ENCODE measurements around the gene PDZK1. TPM values are rescaled to one million over a fixed set of nuclear protein-coding genes. Genes with fewer than 3 reads are reported as not detected.

The PDZK1 gene
- total and polyA plus RNA-seq, 4 donors, result 1.9 to 10.2 (median 3.1) TPM

GRCh38 chr1:145711213-145711651 is 4.1 kb upstream of the PDZK1 start:
- H3K4me1 ChIP-seq (ENCODE audit: control insufficient read depth, insufficient read depth, low read length), result peaks cover 3% of the 10 kb centered on the region
- no peaks in the 10 kb centered on the region for H3K9me3 ChIP-seq (ENCODE audit: control insufficient read depth, insufficient read depth, low read length)
- no peaks in the 10 kb centered on the region for H3K27me3 ChIP-seq (ENCODE audit: control insufficient read depth, insufficient read depth, low read length)
- H3K27ac ChIP-seq (ENCODE audit: low read depth, low read length), result no peak overlapping the region
- H3K4me3 ChIP-seq (ENCODE audit: low read depth, low read length), result no peak overlapping the region
- 38% methylated on average over 1 of the region's 3 CpGs for WGBS (ENCODE audit: insufficient coverage)
- DNase-seq (ENCODE audit: low read depth in 4 of 6, low spot score in 6 of 6), result no peak
- H3K36me3 ChIP-seq (ENCODE audit: control insufficient read depth, insufficient read depth, low read length), result no peaks in the 10 kb centered on the region

GRCh38 chr1:145710291-145711027 is 3.3 kb upstream of the PDZK1 start:
- Histone ChIP-seq H3K27ac (ENCODE audit: low read depth, low read length) (no peak overlapping the region), H3K9me3 (ENCODE audit: control insufficient read depth, insufficient read depth, low read length) (no peaks in the 10 kb centered on the region), H3K4me3 (ENCODE audit: low read depth, low read length) (no peak overlapping the region), H3K36me3 (ENCODE audit: control insufficient read depth, insufficient read depth, low read length) (no peaks in the 10 kb centered on the region), H3K27me3 (ENCODE audit: control insufficient read depth, insufficient read depth, low read length) (no peaks in the 10 kb centered on the region), H3K4me1 (ENCODE audit: control insufficient read depth, insufficient read depth, low read length) (peaks cover 3% of the 10 kb centered on the region)
- DNase-seq (ENCODE audit: low read depth in 4 of 6, low spot score in 6 of 6), result no peak
- WGBS (ENCODE audit: insufficient coverage), result no CpG with 5 or more reads among the region's 4 CpGs

DNA sequence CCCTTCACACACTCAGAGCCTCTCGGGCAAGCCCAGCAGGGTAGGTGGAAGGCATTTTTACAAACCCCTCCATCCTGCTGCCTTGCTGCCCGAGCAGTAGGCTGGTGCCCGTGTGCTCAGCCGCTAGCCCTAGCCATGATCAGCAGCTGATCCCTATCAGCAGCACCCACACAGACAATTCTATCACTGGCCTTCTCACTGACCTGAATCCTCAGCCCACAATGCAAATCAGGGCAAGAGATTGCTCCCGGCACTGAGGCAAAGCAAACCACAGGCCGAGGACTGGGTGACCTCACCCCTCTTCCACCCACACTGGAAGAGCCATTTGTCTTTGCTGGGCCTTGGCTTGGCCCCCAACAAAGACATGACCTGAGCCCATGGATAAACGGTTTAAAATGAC is 895 bp upstream of the PDZK1 start:
- Histone ChIP-seq H3K4me3 (ENCODE audit: low read depth, low read length) (no peak overlapping the region), H3K9me3 (ENCODE audit: control insufficient read depth, insufficient read depth, low read length) (no peaks in the 10 kb centered on the region), H3K27me3 (ENCODE audit: control insufficient read depth, insufficient read depth, low read length) (no peaks in the 10 kb centered on the region), H3K4me1 (ENCODE audit: control insufficient read depth, insufficient read depth, low read length) (peaks cover 3% of the 10 kb centered on the region), H3K36me3 (ENCODE audit: control insufficient read depth, insufficient read depth, low read length) (no peaks in the 10 kb centered on the region), H3K27ac (ENCODE audit: low read depth, low read length) (no peak overlapping the region)
- DNase-seq (ENCODE audit: low read depth in 4 of 6, low spot score in 6 of 6), result no peak
- 44% methylated on average over 6 of the region's 7 CpGs for WGBS (ENCODE audit: insufficient coverage)

- Histone ChIP-seq H3K4me1 (ENCODE audit: control insufficient read depth, insufficient read depth, low read length) (peaks cover 3% of the 10 kb centered on the region), H3K9me3 (ENCODE audit: control insufficient read depth, insufficient read depth, low read length) (no peaks in the 10 kb centered on the region), H3K36me3 (ENCODE audit: control insufficient read depth, insufficient read depth, low read length) (no peaks in the 10 kb centered on the region), H3K27ac (ENCODE audit: low read depth, low read length) (no peak overlapping the region), H3K27me3 (ENCODE audit: control insufficient read depth, insufficient read depth, low read length) (no peaks in the 10 kb centered on the region), H3K4me3 (ENCODE audit: low read depth, low read length) (no peak overlapping the region)
- DNase-seq (ENCODE audit: low read depth in 4 of 6, low spot score in 6 of 6), result no peak
- WGBS (ENCODE audit: insufficient coverage), result 100% methylated on average over 1 of the region's 2 CpGs
These were observed 993 bp downstream of the PDZK1 start for GRCh38 chr1:145706086-145706664.

GRCh38 chr1:145705622-145706021 is 1.5 kb downstream of the PDZK1 start:
- Histone ChIP-seq H3K27ac (ENCODE audit: low read depth, low read length) (no peak overlapping the region), H3K9me3 (ENCODE audit: control insufficient read depth, insufficient read depth, low read length) (no peaks in the 10 kb centered on the region)

GRCh38 chr1:145702826-145703225 is 4.3 kb downstream of the PDZK1 start:
- no peak for DNase-seq (ENCODE audit: low read depth in 4 of 6, low spot score in 6 of 6)
- no peak overlapping the region for H3K4me3 ChIP-seq (ENCODE audit: low read depth, low read length)
- H3K36me3 ChIP-seq (ENCODE audit: control insufficient read depth, insufficient read depth, low read length), result no peaks in the 10 kb centered on the region
- peaks cover 3% of the 10 kb centered on the region for H3K4me1 ChIP-seq (ENCODE audit: control insufficient read depth, insufficient read depth, low read length)
- no peaks in the 10 kb centered on the region for H3K9me3 ChIP-seq (ENCODE audit: control insufficient read depth, insufficient read depth, low read length)
- WGBS (ENCODE audit: insufficient coverage), result 93% methylated on average over 6 of the region's 7 CpGs
- H3K27me3 ChIP-seq (ENCODE audit: control insufficient read depth, insufficient read depth, low read length), result no peaks in the 10 kb centered on the region
- H3K27ac ChIP-seq (ENCODE audit: low read depth, low read length), result no peak overlapping the region

More at GRCh38 chr1:145705622-145706021, 1.5 kb downstream of the PDZK1 start:
- H3K27me3 ChIP-seq (ENCODE audit: control insufficient read depth, insufficient read depth, low read length), result no peaks in the 10 kb centered on the region
- no peak overlapping the region for H3K4me3 ChIP-seq (ENCODE audit: low read depth, low read length)
- peaks cover 3% of the 10 kb centered on the region for H3K4me1 ChIP-seq (ENCODE audit: control insufficient read depth, insufficient read depth, low read length)
- WGBS (ENCODE audit: insufficient coverage), result 40% methylated on average over 1 of the region's 7 CpGs
- no peak for DNase-seq (ENCODE audit: low read depth in 4 of 6, low spot score in 6 of 6)
- no peaks in the 10 kb centered on the region for H3K36me3 ChIP-seq (ENCODE audit: control insufficient read depth, insufficient read depth, low read length)

DNA sequence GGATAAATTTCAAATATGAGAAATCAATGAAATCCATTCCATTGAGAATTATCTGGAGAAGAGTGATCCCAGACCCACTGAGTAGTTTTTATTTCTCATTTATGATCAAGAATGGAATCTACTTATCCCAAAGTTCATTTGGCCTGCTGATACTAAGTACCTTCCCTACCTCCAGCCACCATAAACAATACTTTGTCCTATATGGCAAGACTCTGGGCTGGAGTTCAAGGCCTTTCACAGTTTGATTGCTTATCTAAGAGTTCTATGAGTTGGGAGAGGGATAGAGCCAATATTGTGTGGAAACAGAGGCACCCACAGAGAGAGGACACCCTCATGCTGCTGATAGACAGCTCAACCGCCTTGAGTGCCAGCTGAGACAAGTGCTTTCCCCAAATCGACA is 5.1 kb downstream of the PDZK1 start:
- Histone ChIP-seq H3K27me3 (ENCODE audit: control insufficient read depth, insufficient read depth, low read length) (no peaks in the 10 kb centered on the region), H3K9me3 (ENCODE audit: control insufficient read depth, insufficient read depth, low read length) (no peaks in the 10 kb centered on the region), H3K27ac (ENCODE audit: low read depth, low read length) (no peak overlapping the region), H3K4me1 (ENCODE audit: control insufficient read depth, insufficient read depth, low read length) (peaks cover under 1% of the 10 kb centered on the region), H3K36me3 (ENCODE audit: control insufficient read depth, insufficient read depth, low read length) (no peaks in the 10 kb centered on the region), H3K4me3 (ENCODE audit: low read depth, low read length) (no peak overlapping the region)
- no peak for DNase-seq (ENCODE audit: low read depth in 4 of 6, low spot score in 6 of 6)
- WGBS (ENCODE audit: insufficient coverage), result 75% methylated on average over 2 of the region's 2 CpGs

DNA sequence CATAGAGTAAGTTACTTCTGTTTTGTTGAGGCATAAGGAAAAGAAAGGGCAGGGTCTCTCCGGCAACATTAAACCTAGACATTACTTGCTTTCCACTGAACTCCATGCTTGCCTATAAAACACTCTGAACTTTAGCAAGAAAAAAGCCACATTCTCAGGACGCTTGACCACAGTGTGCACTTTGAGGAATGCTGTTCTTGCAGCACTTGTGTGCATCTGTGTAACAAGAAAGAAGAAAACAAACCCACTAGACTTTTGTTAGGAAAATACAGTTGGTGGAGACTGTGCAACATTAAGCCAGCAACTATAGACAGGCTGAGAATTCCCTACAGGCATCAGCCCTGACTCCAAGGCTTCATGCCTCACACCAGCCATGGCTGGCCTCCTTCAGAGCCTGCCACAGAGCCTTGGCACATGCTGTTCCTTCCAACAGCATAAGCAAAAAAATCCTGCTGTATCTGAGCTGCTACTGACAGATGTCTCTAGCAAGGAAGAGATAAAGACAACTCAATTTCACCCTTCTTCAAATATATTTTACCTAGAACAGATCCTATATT is 5.8 kb downstream of the PDZK1 start:
- Histone ChIP-seq H3K27me3 (ENCODE audit: control insufficient read depth, insufficient read depth, low read length) (no peaks in the 10 kb centered on the region), H3K9me3 (ENCODE audit: control insufficient read depth, insufficient read depth, low read length) (no peaks in the 10 kb centered on the region), H3K4me3 (ENCODE audit: low read depth, low read length) (no peak overlapping the region), H3K27ac (ENCODE audit: low read depth, low read length) (no peak overlapping the region), H3K4me1 (ENCODE audit: control insufficient read depth, insufficient read depth, low read length) (no peaks in the 10 kb centered on the region), H3K36me3 (ENCODE audit: control insufficient read depth, insufficient read depth, low read length) (no peaks in the 10 kb centered on the region)
- no CpG with 5 or more reads among the region's 2 CpGs for WGBS (ENCODE audit: insufficient coverage)
- DNase-seq (ENCODE audit: low read depth in 4 of 6, low spot score in 6 of 6), result no peak

DNA sequence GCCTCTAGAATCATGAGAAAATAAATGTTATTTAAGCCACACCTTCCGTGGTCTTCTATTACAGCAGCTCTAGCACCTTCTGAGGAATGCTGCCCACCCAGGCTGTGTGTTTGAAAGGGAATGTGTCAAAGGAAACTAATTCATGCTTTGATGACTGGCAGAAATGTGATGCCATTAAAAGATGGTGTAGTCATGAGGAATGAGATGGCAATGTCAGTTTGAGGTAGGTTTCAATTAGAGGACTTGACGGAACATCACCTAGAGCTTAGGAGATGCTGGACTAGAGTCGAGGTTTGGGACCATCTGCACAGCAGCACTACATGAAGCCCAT is 10.6 kb downstream of the PDZK1 start:
- Histone ChIP-seq H3K27ac (ENCODE audit: low read depth, low read length) (no peak overlapping the region), H3K4me1 (ENCODE audit: control insufficient read depth, insufficient read depth, low read length) (no peaks in the 10 kb centered on the region), H3K4me3 (ENCODE audit: low read depth, low read length) (no peak overlapping the region), H3K27me3 (ENCODE audit: control insufficient read depth, insufficient read depth, low read length) (no peaks in the 10 kb centered on the region), H3K9me3 (ENCODE audit: control insufficient read depth, insufficient read depth, low read length) (no peaks in the 10 kb centered on the region), H3K36me3 (ENCODE audit: control insufficient read depth, insufficient read depth, low read length) (no peaks in the 10 kb centered on the region)
- DNase-seq (ENCODE audit: low read depth in 4 of 6, low spot score in 6 of 6), result no peak
- 94% methylated on average over 2 of the region's 3 CpGs for WGBS (ENCODE audit: insufficient coverage)

All from spinal cord (tissue), 10 donors.